ENCODE data around the gene NPY4R2.
"Not testable (repeated sequence)": the region's sequence is repeated elsewhere in the genome, so short reads cannot be mapped to it uniquely, and the experiment has no call there.

NPY4R2 gene

DNA sequence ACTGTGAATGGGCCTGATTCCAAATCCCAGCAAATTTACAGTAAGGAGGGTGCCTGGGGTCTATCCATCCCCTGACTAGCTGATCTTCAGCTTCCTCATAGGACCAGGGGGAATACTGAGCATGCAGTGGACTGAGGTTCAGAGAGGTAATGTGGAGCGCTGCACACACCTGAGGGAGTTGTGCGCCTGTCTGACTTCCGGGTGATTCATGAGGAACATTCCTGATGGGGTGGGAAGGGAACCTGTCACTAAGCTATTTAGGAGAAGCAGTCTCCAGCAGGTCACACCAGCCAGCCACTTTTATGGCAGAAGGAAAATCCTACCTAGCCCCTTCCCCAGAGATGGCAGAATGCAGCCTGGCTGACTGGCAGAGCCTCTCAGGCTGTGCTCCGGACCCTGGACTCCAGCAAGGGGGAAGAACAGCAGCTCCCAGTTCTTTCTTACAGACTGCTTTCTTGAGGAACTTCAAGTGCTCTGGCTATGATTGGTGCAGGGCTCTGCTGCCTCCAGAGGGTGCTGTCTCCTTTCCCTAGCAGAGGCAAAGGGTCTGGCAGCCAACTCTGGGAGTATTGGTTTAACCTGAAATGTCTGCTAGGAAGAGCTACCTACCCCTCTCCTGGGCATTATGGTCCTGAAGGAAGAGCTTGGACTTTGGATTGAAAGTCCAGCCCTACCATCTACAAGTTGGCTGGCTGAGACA is 2.5 kb upstream of the NPY4R2 start:
- not testable (repeated sequence) for DNase-seq (ENCODE audit: low read depth); H3K4me3 ChIP-seq (ENCODE audit: low read length)
- TF ChIP-seq, protein P1, sequence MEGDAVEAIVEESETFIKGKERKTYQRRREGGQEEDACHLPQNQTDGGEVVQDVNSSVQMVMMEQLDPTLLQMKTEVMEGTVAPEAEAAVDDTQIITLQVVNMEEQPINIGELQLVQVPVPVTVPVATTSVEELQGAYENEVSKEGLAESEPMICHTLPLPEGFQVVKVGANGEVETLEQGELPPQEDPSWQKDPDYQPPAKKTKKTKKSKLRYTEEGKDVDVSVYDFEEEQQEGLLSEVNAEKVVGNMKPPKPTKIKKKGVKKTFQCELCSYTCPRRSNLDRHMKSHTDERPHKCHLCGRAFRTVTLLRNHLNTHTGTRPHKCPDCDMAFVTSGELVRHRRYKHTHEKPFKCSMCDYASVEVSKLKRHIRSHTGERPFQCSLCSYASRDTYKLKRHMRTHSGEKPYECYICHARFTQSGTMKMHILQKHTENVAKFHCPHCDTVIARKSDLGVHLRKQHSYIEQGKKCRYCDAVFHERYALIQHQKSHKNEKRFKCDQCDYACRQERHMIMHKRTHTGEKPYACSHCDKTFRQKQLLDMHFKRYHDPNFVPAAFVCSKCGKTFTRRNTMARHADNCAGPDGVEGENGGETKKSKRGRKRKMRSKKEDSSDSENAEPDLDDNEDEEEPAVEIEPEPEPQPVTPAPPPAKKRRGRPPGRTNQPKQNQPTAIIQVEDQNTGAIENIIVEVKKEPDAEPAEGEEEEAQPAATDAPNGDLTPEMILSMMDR (conservative IDR thresholded peaks at IDR 0.05; ENCODE audit: low read depth, low read length), result peak; percentile 14

DNA sequence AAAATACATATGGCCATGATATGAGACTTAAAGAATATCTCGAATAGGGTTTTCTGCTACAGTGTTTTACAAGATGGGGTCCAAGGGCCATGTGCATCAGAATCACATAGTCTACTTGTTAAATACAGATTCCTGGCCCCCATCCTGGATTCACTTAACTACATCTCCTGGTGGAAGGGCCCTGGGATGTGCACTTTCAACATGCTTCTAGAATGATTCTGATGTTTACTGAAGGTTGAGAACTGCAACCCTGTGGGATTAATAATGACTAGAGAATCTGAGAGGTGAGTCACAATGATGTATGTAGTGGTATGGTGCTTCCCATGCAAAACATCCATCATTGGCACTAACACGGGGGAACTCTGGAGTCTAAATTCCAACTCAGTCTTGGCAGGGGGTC is 2.1 kb downstream of the NPY4R2 start:
- H3K4me3 ChIP-seq (ENCODE audit: low read length); DNase-seq (ENCODE audit: low read depth): not testable (repeated sequence)

DNA sequence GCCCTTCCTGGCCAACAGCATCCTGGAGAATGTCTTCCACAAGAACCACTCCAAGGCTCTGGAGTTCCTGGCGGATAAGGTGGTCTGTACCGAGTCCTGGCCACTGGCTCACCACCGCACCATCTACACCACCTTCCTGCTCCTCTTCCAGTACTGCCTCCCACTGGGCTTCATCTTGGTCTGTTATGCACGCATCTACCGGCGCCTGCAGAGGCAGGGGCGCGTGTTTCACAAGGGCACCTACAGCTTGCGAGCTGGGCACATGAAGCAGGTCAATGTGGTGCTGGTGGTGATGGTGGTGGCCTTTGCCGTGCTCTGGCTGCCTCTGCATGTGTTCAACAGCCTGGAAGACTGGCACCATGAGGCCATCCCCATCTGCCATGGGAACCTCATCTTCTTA is 4.0 kb downstream of the NPY4R2 start:
- DNase-seq (ENCODE audit: low read depth); H3K4me3 ChIP-seq (ENCODE audit: low read length): not testable (repeated sequence)

DNA sequence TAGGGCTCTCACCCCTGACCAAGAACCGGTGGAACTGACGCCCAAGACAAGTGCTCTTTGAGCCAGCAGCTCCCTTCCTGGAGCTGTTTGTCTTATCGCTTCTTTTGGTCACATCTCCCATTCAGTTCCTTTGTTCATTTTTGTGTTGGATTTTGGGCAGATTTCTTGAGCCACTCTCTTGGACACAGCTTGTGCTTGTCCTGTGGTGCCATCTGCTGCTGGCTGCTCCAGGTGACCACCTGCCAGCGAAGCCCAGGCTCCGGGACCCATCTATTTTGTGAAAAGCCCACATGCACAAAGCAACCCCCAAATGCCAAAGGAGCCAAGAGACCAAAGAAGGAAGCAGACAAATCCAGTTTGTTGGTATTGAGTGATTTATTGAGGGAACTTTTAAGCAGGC is 6.2 kb downstream of the NPY4R2 start:
- DNase-seq (ENCODE audit: low read depth); H3K4me3 ChIP-seq (ENCODE audit: low read length): not testable (repeated sequence)

DNA sequence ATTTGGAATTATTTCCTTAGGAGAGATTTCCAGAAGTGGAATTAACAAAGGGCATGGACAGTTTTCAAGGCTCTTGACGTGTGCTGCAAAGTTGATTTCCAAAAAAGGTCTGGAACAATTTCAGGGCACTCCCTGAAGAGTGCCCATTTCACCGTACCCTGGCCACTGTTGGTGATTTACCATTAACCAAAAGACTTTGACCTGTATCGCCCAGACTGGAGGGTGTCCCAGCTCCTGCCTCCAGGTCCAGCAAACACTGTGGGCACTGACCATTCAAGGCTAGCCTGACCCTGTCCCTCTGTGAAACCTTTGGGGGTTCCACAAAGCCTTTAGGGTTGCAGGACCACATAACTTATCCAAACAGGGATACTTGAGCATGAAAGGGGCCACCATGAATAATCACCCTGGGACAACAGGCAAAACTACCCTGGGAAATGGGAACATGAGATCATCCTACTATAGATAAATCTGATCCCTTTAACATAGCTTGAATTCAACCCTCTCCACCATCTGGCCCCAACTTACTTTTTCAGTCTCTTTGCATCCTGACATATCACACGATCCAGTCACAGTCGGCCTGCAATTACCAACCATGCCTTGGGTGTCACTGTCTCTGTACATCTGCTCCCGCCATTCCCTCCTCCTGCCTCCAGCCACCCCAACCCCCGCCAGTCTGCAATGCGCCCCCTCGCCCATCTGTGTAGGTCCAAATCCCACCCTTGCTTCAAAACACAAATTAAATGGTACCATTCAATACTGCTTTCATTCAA is 8.9 kb downstream of the NPY4R2 start:
- not testable (repeated sequence) for DNase-seq (ENCODE audit: low read depth); H3K4me3 ChIP-seq (ENCODE audit: low read length)

DNA sequence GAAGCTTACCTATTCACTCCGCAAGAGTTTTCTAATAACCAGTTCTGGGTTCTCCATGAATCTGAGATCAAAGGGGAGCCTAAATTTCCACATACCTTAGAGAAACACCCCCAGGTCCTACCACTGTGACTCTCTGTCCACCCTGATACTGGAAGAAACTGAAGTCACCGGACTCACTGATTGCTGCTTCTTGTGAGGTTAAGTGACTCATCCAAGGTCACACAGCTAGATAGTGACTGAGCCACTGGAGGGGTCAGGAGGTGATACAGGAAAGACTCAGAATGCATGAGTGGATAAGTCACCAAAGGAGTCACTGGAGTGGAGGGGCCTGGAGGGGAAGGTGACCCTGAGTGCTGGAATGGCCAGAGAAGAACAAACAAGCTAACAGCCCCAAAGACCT is 9.8 kb downstream of the NPY4R2 start:
- H3K4me3 ChIP-seq (ENCODE audit: low read length), result not testable (repeated sequence)

DNA sequence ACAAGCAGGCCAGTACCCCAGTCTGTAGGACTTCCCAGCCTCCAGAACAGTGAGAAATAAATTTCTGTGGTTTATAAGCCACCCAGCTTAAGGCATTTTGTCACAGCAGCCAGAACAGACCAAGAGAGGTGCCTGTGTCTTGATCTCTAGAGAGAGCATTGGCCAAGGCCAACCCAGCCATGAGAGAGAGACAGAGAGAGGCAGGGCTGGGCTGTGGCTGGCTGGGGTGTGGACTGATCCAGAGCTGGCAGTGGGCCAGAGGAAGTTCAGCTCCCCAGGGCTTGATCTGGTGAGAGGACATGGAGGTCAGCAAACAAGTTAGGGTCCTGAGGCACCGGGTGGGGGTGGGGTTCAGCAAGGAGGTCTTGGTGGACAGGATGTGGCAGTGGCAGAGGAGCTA is 14.4 kb downstream of the NPY4R2 start:
- not testable (repeated sequence) for H3K4me3 ChIP-seq (ENCODE audit: low read length); DNase-seq (ENCODE audit: low read depth)

More for the DNA sequence above, 9.8 kb downstream of the NPY4R2 start:
- DNase-seq (ENCODE audit: low read depth), result not testable (repeated sequence)

DNA sequence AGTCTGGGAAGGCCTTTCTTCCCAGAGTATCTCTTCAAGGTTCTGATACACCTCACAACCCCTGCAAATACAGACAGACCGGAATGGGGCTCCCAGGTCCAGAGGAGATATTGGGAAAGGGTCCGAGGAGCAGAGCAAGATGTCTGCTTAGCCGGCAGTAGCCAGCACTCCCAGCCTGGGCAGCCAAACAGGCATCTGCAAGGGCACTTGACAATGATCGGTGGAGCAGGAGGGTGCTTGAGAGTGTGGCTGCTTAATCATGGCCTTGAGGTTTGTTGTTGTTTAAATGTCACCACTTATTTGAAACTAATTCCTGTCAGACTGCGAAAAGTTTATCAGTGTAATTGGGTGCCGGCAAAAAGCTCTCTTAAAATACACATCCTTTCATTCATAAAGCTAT is 15.0 kb downstream of the NPY4R2 start:
- DNase-seq (ENCODE audit: low read depth); H3K4me3 ChIP-seq (ENCODE audit: low read length): not testable (repeated sequence)

DNA sequence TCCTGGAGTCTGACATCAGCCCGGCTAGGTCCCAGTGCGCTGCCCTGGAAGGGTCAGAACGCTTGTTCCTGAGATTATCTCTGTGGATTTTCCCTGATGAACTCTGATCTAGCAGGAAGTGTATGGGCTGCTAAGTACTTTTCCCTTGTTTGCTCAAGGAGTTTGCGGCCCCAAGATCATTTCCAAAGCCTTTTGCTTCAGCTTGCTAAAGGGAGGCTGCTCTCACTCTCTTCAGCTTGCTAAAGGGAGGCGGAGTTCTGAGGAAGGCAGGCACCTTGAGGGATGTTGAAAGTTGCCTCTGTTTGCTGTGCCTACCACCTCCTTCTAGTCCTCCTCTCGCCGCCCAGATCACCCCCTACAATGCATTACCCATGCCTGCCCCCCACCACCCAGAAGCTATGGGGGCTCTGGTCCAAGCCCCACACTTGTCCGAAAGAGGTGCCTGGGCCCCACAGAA is 18.3 kb downstream of the NPY4R2 start:
- not testable (repeated sequence) for H3K4me3 ChIP-seq (ENCODE audit: low read length); DNase-seq (ENCODE audit: low read depth)

DNA sequence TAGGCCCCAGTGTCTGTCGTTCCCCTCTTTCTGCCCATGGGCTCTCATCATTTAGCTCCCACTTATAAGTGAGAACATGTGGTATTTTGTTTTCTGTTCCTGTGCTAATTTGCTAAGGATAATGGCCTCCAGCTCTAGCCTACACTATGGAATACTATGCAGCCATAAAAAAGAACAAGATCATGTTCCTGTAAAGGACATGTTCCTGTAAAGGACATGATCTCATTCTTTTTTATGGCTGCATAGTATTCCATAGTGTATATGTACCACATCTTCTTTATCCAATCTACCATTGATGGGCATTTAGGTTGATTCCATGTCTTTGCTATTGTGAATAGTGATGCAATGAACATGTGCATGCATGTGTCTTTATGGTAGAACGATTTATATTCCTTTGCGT is 19.2 kb downstream of the NPY4R2 start:
- DNase-seq (ENCODE audit: low read depth); H3K4me3 ChIP-seq (ENCODE audit: low read length): not testable (repeated sequence)

DNA sequence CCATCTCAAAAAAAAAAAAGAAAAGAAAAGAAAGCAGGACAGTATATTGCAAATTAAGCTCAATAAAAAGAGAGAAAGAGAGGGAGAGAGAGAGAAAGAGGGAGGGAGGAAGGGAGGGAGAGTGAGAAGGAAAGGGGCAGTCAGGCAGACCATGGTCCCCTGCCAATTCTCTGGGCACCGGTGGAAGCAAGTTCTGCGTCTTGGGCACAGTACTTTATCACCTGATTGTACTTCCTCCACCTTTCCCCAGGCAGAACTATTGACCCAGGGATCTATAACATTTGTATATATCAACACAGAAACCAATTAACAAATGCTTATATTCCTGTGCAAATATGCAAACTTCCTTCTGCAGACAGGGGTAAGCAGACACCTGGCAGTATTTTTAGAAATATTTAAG is 22.4 kb downstream of the NPY4R2 start:
- not testable (repeated sequence) for DNase-seq (ENCODE audit: low read depth); H3K4me3 ChIP-seq (ENCODE audit: low read length)

DNA sequence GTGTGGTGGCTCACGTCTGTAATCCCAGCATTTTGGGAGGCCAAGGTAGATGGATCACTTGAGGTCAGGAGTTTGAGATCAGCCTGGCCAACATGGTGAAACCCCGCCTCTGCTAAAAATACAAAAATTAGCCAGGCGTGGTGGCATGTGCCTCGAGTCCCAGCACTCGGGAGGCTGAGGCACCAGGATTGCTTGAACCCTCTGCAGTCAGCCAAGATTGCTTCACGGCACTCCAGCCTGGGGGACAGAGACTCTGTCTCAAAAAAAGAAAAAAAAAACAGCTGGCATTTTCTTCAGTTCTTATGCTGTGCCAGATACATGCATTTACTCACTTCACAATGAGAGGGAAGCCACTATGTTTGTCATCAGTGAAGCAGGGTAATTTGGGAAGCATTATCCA is 22.9 kb downstream of the NPY4R2 start:
- not testable (repeated sequence) for DNase-seq (ENCODE audit: low read depth); H3K4me3 ChIP-seq (ENCODE audit: low read length)

DNA sequence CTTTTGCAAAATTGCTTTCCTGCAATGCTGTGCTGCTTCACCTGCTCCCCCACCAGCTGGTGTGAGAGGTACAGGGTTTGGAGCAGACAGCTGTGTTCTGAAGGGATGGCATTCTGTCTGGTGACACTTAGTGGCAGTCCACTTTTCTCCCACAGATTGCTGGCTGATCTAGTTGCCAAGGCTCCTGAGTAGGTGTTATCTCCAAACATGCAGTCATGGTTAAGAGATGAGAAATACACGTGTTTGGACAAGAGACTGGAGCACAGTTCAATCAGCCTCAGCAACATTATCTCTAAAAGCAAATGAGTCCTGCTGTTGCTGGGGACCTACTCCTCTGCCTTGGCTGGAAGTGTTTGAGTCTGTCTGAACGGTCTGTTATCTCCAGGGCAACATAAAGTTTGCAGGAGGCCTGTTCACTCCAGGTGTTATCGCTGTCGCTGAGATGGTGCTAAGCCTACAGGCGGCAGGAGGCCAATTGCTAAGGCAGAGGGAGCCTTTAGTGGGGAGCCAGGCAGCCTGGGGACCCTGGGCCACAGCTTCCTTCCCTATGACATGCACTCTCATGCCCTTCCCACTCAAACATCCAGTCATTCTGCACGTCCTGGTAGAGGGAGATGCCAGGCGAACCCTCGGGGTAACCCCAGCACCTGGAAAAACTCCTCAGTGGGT is 24.0 kb downstream of the NPY4R2 start:
- not testable (repeated sequence) for DNase-seq (ENCODE audit: low read depth)

DNA sequence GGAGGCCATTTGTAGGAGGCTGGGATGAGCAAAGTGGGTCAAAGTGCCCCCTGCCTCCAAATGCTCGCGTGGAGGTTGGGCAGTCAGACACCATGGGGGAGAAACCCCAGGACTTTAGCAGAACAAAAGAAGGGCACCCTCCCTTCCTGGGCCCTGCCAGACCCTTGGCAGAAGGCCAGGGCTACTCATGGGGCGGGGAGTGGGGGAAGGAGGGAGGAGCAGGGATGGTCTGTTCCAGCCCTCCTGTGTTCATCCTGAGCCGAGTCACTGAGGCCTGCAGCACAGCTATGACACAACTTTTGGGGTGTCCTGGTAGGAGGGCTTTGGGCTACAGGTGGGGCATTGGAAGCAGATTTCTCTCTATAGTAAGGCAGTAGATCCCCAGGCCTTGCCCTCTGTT is 24.9 kb downstream of the NPY4R2 start:
- H3K4me3 ChIP-seq (ENCODE audit: low read length); DNase-seq (ENCODE audit: low read depth): not testable (repeated sequence)

More for the DNA sequence above, 24.0 kb downstream of the NPY4R2 start:
- H3K4me3 ChIP-seq (ENCODE audit: low read length), result not testable (repeated sequence)

DNA sequence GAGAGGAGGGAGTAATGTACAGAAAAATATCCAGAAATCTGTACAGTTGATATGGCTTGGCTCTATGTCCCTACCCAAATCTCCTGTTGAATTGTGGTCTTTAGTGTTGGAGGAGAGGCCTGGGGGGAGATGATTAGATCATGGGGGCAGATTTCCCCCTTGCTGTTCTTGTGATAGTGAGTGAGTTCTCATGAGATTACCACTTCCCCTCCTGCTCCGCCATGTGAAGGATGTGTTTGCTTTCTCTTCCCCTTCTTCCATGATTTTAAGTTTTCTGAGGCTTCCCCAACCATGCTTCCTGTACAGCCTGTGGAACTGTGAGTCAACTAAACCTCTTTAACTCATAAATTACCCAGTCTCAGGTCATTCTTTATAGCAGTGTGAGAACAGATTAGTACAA is 29.0 kb downstream of the NPY4R2 start:
- not testable (repeated sequence) for H3K4me3 ChIP-seq (ENCODE audit: low read length); DNase-seq (ENCODE audit: low read depth)

DNA sequence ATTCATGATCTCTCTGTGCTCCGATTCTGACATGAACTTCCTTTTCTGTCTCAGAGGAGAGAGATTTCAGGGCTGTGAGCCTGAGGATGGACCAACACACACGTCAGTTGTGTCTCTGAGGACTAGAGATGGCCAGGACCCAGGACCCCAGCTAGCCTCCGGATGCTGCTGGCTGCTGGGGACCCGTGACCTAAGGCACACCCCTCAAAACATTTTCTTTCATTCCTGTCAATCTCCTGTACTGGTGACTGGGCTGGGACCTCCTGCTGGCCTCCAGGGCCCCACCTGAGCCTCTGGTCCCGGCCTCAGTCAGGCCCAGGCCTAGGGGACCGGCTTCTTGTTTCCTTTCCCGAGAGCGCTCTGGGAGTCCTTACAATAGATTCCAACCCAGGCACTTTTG is 38.7 kb downstream of the NPY4R2 start:
- H3K4me3 ChIP-seq (ENCODE audit: low read length); DNase-seq (ENCODE audit: low read depth): not testable (repeated sequence)

DNA sequence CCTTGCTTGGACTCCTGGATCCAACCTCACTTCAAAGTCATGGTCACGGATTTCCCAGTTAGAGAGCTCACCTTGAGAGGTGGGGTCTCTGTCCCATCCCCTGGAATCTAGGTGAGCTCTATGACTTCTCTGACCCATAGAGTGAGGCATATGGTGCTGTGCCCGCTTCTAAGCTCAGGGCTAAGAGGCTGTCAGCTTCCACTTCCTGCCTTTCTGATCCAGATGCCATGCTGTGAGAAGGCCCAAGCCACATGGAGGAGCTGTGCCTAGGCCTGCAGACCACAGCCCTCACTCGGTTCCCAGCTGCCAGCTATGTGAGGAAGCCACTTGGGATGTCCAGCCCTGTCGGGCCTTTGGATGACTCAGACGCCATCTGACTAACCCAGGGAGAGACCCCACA is 41.2 kb downstream of the NPY4R2 start:
- H3K4me3 ChIP-seq (ENCODE audit: low read length); DNase-seq (ENCODE audit: low read depth): not testable (repeated sequence)

DNA sequence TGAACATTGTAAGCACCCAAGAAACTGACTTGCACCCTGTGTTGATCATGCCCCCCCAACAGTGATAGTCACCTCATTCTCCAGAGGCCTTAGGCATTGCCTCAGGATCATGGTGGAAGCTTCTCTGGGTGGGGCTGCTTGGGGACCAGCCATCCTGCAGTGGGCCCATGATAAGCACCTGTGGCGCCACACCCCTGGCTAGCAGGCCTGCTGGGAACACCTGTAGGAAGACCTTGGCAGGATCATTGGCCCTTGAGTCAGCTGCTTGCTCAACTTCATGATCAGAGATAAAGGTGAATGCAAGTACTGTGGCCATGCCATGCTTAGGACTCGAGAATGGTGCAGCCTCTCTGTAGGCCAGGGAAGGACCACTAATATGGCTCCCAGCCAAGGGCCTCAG is 42.2 kb downstream of the NPY4R2 start:
- H3K4me3 ChIP-seq (ENCODE audit: low read length); DNase-seq (ENCODE audit: low read depth): not testable (repeated sequence)

DNA sequence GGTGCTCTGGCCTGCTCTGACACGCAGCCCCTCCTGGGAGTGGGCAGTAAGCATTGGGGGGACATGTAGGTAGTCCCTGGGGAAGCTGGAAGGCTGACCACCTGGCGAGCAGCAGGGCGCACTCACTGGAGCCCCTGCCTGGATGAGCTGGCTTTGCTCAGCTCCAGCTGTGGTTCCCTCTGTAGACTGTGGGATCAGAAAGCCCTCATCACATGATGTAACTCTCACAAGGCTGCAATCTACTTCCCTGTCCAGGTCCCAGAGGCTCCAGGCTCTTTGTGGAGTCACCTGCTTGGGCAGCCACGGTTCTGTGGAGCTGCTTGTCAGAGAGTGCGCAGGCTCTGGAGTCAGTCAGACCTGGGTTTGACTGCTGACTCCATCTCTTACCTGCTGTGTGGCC is 44.3 kb downstream of the NPY4R2 start:
- not testable (repeated sequence) for H3K4me3 ChIP-seq (ENCODE audit: low read length); DNase-seq (ENCODE audit: low read depth)

Measured in retinal pigment epithelial cell (primary cell).